ENCODE measurements around the gene TNFRSF13B. TPM values are rescaled to one million over a fixed set of nuclear protein-coding genes. Genes with fewer than 3 reads are reported as not detected.
A peak's percentile ranks its signal among the peaks of the same experiment; 100 is the strongest.

TNFRSF13B gene
- total RNA-seq, 1 experiment from 2014 or later: not detected

- Histone ChIP-seq H3K79me2 (ENCODE audit: low read length) (no peaks in the 10 kb centered on the region), H3K4me2 (ENCODE audit: low read length) (no peak overlapping the region), H4K20me1 (ENCODE audit: low read length) (no peaks in the 10 kb centered on the region), H3K9me3 (ENCODE audit: low read length) (no peaks in the 10 kb centered on the region), H3K36me3 (ENCODE audit: low read depth, low read length) (no peaks in the 10 kb centered on the region), H3K27ac (ENCODE audit: low read length) (no peak overlapping the region), H3K27me3 (ENCODE audit: low read length) (no peaks in the 10 kb centered on the region), H2AFZ (ENCODE audit: low read length) (peak overlapping the region; percentile 64), H3K9me2 (replicated peaks; ENCODE audit: low read length) (no peaks in the 10 kb centered on the region), H3K4me3 (ENCODE audit: low read length) (no peak overlapping the region), H3K9ac (ENCODE audit: low read length) (no peak overlapping the region), H3K4me1 (ENCODE audit: insufficient read depth, low read length) (peaks cover 3% of the 10 kb centered on the region; the same call in 1 of the 2 replicates), H3F3A (ENCODE audit: low read length, unreplicated experiment) (no peaks in the 10 kb centered on the region)
- ChIA-PET POLR2A (ENCODE audit: unreplicated experiment) (no interaction called here), CTCF (interaction anchor here (0.6 kb wide), 2 partner anchors 407 to 651 kb away, joined by 4 to 6 read pairs; no protein-coding TSS in a partner anchor)
- ATAC-seq: peak; percentile 84
- DNase-seq: peak; percentile 89
- intact Hi-C loops (cut with micrococcal nuclease): loop anchor here (1.0 to 5.0 kb wide), 2 partner anchors 69 to 409 kb away; no protein-coding TSS in a partner anchor
- BruUV-seq (replicated peaks): no TSS peak
- TF ChIP-seq CTCF (conservative IDR thresholded peaks at IDR 0.05; ENCODE audit: low read depth, low read length): peak; percentile 97
- TF ChIP-seq EZH2 (IDR thresholded peaks at IDR 0.05; ENCODE audit: low read length, unreplicated experiment): no peak
Measured at GRCh38 chr17:16991349-16992009, 19.6 kb upstream of the TNFRSF13B start.

GRCh38 chr17:16989953-16990860 is 18.3 kb upstream of the TNFRSF13B start:
- no peak overlapping the region for H3K4me2 ChIP-seq (ENCODE audit: low read length)
- no peaks in the 10 kb centered on the region for H3K36me3 ChIP-seq (ENCODE audit: low read depth, low read length)
- H3K27me3 ChIP-seq (ENCODE audit: low read length): no peaks in the 10 kb centered on the region
- POLR2A ChIA-PET (ENCODE audit: unreplicated experiment): no interaction called here
- no TSS peak for BruUV-seq (replicated peaks)
- CTCF ChIA-PET: interaction anchor here (0.5 kb wide), 1 partner anchor 290 kb away, joined by 3 read pairs; no protein-coding TSS in a partner anchor
- no peaks in the 10 kb centered on the region for H3F3A ChIP-seq (ENCODE audit: low read length, unreplicated experiment)
- H3K9ac ChIP-seq (ENCODE audit: low read length): no peak overlapping the region
- DNase-seq (peak; percentile 24), ATAC-seq (0 out of 2 replicates have a peak, but pooled peaks have one; percentile 10)
- H3K27ac ChIP-seq (ENCODE audit: low read length): no peak overlapping the region
- peaks cover 3% of the 10 kb centered on the region; the same call in 1 of the 2 replicates for H3K4me1 ChIP-seq (ENCODE audit: insufficient read depth, low read length)
- H3K9me2 ChIP-seq (replicated peaks; ENCODE audit: low read length): no peaks in the 10 kb centered on the region
- H3K79me2 ChIP-seq (ENCODE audit: low read length): no peaks in the 10 kb centered on the region
- H2AFZ ChIP-seq (ENCODE audit: low read length): no peak overlapping the region
- no peaks in the 10 kb centered on the region for H4K20me1 ChIP-seq (ENCODE audit: low read length)
- intact Hi-C loops (cut with micrococcal nuclease): loop anchor here (5.0 kb wide), 1 partner anchor 408 kb away; no protein-coding TSS in a partner anchor
- no peak for TF ChIP-seq CTCF (conservative IDR thresholded peaks at IDR 0.05; ENCODE audit: low read depth, low read length)
- TF ChIP-seq EZH2 (IDR thresholded peaks at IDR 0.05; ENCODE audit: low read length, unreplicated experiment): no peak
- TF ChIP-seq EZH2phosphoT487 (IDR thresholded peaks at IDR 0.05; ENCODE audit: borderline replicate concordance, low read length): no peak
- no peak overlapping the region for H3K4me3 ChIP-seq (ENCODE audit: low read length)
- H3K9me3 ChIP-seq (ENCODE audit: low read length): no peaks in the 10 kb centered on the region
